OCI-M2 (cell line): Measurements from ENCODE around the gene NXPH4.

ENCODE experiments used
- DNase-seq: peaks from one replicate; lab custom pipeline; 2025; ENCODE audit not compliant: unreplicated experiment; lab: John Stamatoyannopoulos, UW

NXPH4 gene

GRCh38 chr12:57240926-57241401 lies 24.4 kb downstream of the NXPH4 start:
- DNase-seq: no peak

- no peak for DNase-seq
Observed at GRCh38 chr12:57241402-57242310, 25.1 kb downstream of the NXPH4 start.

- no peak for DNase-seq
Observed at GRCh38 chr12:57242329-57242690, 25.7 kb downstream of the NXPH4 start.

DNA sequence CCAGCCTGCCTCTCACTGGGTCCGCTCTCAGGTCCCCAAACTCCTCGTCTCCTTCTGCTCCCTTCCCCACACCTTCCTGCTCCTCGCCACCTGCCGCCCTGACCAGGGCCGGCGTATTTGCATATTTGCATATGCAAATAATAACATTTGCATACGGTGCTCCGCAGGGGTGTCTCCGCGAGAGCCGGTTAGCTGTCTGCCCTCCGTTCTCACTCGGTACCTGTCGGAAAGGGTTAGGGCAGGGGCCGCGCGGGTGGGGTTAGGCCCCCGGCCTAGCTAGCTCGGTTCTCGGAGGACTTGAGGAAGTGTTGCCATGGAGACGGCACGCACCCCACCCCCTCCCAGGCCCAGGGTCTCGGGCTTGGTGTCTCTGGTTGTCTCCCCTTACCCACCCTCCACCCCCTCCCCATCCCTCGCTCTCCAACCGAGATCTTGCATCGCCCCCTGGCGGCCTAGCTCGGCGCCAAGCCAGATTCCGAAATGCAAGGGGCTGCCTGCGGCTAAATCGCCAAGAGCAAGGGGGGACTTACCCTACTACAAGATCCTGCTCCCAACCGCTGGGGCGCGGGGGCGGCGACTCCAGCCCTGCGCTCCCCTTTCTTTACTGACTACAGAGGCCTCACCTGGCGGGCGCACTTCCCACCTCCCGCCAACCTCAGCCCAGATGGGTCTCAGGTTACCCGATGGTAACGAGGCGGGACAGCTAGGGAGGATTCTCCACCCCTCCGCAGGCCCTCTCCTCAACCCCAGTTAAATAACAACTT lies 26.3 kb downstream of the NXPH4 start:
- DNase-seq: no peak

DNA sequence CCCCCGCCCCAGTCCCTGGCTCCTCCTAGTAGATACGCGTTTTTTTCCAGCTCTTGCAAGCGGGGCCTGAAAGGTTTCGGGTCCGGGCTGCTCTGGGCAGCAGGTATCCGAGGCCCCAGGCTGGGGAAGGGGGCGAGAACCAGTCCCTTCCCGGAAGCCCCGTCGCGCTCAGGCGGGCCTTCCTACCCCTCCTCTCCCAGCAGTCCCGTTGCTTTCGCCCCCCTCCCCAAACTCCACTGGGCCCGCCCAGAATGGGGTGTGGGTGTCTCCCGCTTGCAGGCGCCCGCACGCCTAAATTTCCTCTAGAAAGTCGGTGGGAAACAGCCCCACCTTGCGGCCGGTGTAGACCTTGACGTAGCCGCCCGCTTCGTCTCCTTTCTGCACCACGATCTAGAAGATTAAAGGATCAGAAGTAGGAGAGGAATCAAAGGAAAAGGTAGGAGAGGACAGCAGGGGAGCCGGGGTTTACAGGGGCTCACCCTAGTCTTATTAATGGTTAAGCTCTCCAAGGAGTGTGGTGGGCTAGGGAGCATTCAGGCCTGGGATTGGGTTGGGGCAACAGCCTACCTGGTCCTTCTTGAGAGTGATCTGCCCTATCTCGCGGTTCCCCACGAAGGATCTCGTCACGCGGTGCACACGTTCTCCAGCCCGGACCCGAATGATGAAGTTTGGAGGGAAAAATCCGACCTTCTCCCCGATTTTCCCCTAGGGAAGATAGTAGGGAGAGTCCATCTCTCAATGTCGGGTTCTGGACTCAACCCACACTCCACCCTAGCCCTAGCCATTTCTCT lies 27.1 kb downstream of the NXPH4 start:
- DNase-seq: peak; percentile 35

DNA sequence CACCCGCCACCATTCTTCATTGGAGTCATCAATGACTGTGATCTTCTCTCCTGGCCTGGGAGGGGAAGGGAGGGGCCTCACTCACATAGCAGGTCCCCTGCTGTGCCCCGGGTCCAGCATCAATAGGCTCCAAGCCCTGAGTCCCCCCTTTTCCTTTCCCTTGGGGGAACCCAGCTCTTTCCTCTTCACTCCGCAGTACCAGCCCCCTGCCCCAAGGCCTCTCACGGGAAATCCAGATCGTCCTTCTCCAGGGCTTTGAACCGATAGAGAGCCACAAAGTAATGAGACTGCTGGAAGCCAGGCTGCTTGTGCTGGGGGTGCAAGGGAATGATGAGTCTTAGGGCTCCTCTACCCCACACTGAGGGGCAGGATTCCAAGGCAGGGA lies 27.7 kb downstream of the NXPH4 start:
- no peak for DNase-seq

DNA sequence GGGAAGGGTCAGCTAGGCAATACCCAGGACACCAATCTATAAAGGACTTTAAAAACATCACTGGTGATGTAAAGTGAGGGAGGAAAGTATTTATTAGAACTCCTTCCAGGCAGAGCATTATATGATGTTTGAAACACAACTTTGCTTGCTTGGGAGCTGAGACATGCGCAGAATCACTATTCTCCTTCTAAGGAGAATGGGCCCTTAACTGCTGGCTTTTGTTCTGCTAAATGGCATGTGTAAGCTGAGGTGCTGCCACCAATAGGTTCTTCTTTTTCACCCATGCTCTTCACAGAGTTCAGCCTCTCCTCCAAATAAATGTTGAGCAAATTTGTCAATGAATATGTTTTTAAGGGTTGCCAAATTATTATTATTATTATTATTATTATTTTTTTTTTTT lies 30.4 kb downstream of the NXPH4 start:
- no peak for DNase-seq

DNA sequence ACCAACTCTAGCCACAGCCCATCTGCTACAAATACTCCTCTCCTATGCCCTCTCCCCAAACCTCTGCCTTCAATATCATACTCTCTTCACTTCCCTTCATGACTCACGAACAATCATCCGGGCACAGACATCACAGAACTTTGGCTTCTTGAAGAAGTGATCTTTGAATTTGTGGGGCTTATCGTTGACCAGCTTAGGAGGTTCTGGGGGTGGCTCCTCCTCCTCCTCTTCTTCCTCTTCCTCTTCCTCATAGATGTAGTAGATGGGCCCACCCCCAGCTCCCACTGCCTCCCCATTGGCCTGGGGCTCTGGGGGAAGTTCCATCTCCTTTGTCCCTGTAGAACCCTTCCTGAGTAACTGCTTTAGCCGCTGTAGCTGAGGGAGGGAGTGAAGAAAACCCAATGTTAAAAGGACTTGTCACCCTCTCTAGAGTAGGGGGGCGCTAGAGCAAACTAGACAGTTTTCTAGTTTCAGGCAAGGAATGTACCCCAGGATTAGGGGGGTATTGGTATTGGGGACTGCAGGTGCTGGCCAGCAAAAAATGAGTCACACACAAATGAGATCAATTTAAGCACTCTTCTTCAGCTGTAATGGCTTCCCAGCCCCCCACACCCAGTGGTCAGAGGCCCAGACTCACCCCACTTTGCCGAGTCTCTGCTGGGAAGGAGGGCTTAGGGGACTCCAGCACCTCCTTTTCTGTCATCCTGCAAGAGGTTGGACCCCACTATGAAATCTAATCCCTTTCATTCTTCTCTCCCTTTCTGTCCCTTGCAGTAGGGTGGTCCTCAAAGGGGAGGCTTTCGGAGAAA lies 32.5 kb downstream of the NXPH4 start:
- peak; percentile 59 for DNase-seq

- no peak for DNase-seq
Observed at GRCh38 chr12:57250541-57250940, 33.9 kb downstream of the NXPH4 start.

- no peak for DNase-seq
Observed at GRCh38 chr12:57250956-57251355, 34.4 kb downstream of the NXPH4 start, which contains the start of gene STAC3. STAC3 (minus strand) TSS chr12:57251187; CDS start chr12:57249636, 1,551 bp downstream.

DNA sequence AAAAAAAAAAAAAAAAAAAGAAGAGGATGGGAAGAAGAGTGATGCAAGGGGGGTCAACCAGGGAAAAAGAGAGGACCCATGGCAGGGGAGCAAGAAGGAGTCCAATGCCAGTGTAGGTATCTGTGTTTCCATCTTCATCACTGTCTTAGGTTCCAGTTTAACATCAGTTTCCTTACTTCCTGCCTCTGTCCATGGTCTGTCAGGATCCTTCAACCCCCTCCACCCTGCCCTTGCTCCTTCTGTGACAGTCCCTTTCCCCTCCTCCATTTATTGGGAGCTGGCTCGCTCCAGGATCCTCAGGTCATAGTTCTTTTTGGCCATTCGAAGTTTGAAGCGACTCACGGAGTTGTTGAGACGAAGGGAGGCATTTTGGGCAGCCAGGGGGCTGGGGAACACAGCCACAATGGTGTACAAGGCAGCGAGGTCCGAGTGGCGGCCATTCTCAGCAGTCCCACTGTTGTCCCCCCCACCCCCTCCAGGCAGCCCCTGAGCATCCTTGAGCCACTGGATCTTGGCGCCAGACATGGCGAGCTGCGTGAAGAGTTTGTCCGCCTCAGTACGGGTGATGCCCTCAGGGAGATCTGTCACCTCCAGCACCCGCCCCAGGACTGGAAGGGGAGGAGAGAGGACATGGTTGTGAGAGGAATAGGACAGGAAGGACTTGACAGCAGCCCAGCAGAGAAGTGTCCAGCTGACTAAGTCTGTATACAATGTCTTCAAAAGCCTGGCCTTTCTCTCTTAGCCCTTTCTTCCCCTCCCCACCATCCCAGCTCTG lies 38.1 kb downstream of the NXPH4 start:
- DNase-seq: no peak

GRCh38 chr12:57255916-57256315 lies 39.3 kb downstream of the NXPH4 start:
- DNase-seq: no peak

GRCh38 chr12:57258977-57259970 lies 42.7 kb downstream of the NXPH4 start:
- DNase-seq: no peak

DNA sequence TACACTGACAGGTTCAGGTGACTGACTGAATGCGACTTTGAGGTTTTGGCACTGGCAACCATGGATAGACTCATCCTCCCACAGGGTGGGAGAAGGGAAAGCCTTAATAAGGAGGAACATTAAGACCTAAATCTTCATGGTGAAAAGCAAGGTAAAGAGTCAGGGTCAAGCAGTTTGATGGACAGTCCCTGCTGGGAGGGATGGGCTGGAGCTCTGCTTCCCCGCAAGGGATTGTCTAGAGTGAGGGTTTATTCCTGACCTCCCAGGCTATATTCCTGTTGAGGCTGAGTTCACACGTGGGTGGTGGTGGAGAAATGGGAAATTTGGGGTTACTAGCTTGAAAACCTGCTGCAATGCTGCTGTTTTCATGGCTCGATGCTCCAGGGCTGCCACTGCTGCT lies 43.8 kb downstream of the NXPH4 start:
- DNase-seq: no peak

- DNase-seq: no peak
Observed at GRCh38 chr12:57261428-57261865, 44.9 kb downstream of the NXPH4 start.

GRCh38 chr12:57262126-57262822 lies 45.7 kb downstream of the NXPH4 start:
- no peak for DNase-seq

- no peak for DNase-seq
Observed at GRCh38 chr12:57263096-57263495, 46.5 kb downstream of the NXPH4 start.

DNA sequence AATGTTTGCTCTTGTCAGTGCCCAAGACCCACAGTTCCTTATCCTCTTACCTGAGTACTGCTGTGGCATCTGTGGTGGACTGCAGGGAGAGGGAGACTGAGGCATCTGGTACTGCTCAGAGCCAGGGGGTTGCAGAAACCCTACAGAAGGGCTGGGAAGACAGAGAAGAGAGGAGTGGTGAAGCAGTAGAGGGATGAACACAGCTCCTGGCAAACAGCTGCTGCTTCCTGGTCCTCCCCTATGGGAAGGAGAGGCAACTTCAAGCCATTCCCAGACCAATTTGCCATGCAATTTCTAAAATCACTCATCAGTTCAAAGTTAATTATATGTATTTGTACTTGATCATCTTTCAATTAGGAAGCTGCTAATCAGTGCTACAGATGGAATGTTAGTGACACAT lies 50.1 kb downstream of the NXPH4 start:
- DNase-seq: no peak
